H1 (cell line): ENCODE results near the gene ZAP70. TPM values are rescaled to one million over a fixed set of nuclear protein-coding genes. Genes with fewer than 3 reads are reported as not detected.

Experiments
- CTCF ChIA-PET: fragments of 300-600 bp; sonication (Branson Sonifier 250); formaldehyde crosslinking; loops from one replicate; lab custom pipeline; 2021; ENCODE audit not compliant: partially characterized antibody; lab: Charles Lee
- POLR2A ChIA-PET: fragments of 300-600 bp; sonication (Branson Sonifier 250); formaldehyde crosslinking; loops from one replicate; lab custom pipeline; 2021; ENCODE audit warnings: inconsistent platforms; ENCODE audit not compliant: partially characterized antibody; lab: Charles Lee
- DNase-seq, 2 experiments: peaks; one replicate each; pipeline versions ENCODE4 v3.0.0 to v3.0.0-alpha.2; 2010 to 2022; ENCODE audit warnings: low spot score in 2 of 2, low read depth in 1 of 2, mixed read lengths in 1 of 2
- FAIRE-seq: peaks from 2 replicates; lab custom pipeline; 2011; peaks lifted over from hg19 to GRCh38; lab: Jason Lieb, UNC
- H2AFZ ChIP-seq: 2 replicates; pipeline ENCODE4 v1.8.1; 2012; ENCODE audit warnings: low read length, inconsistent platforms
- H2AK5ac ChIP-seq: 2 replicates; pipeline ENCODE4 v1.6.1; 2013; ENCODE audit warnings: low read depth, low read length
- H2BK120ac ChIP-seq: replicated peaks from 2 replicates; pipeline ENCODE3; 2013; ENCODE audit warnings: low read depth, low read length, inconsistent platforms
- H2BK12ac ChIP-seq: 2 replicates; pipeline ENCODE4 v1.6.1; 2013; ENCODE audit warnings: low read depth, low read length
- H2BK15ac ChIP-seq: 2 replicates; pipeline ENCODE4 v1.6.1; 2013; ENCODE audit warnings: low read length
- H2BK20ac ChIP-seq: 2 replicates; pipeline ENCODE4 v1.6.1; 2013; ENCODE audit warnings: low read length
- H2BK5ac ChIP-seq: 2 replicates; pipeline ENCODE4 v1.6.1; 2013; ENCODE audit warnings: low read depth, low read length
- H3K14ac ChIP-seq: 2 replicates; pipeline ENCODE4 v1.6.1; 2013; ENCODE audit warnings: inconsistent platforms; ENCODE audit not compliant: insufficient read length
- H3K18ac ChIP-seq: 2 replicates; pipeline ENCODE4 v1.6.1; 2013; ENCODE audit warnings: low read length; ENCODE audit errors: extremely low read depth
- H3K23ac ChIP-seq: 2 replicates; pipeline ENCODE4 v1.6.1; 2013; ENCODE audit warnings: inconsistent platforms; ENCODE audit not compliant: insufficient read length
- H3K23me2 ChIP-seq: 2 replicates; pipeline ENCODE4 v1.6.1; 2013; ENCODE audit warnings: low read depth, low read length
- H3K27ac ChIP-seq: 2 replicates; pipeline ENCODE4 v1.6.1; 2011; ENCODE audit warnings: low read depth, low read length, inconsistent platforms
- H3K27me3 ChIP-seq, 4 experiments: replicated peaks in 1 of 4; 1 replicate in 1 of 4; 2 replicates in 3 of 4; pipeline versions ENCODE4 v1.6.1 to v1.8.1; 2011 to 2013; ENCODE audit warnings: low read length in 3 of 4, mild to moderate bottlenecking in 3 of 4, inconsistent platforms in 2 of 4, mixed read lengths in 2 of 4, moderate library complexity in 1 of 4; ENCODE audit not compliant: control insufficient read depth in 3 of 4, insufficient read depth in 3 of 4; ENCODE audit errors: extremely low read depth in 1 of 4
- H3K36me3 ChIP-seq, 4 experiments: 2 replicates each; pipeline versions ENCODE4 v1.6.1 to v1.8.1; 2011 to 2013; ENCODE audit warnings: mild to moderate bottlenecking in 4 of 4, low read length in 3 of 4, moderate library complexity in 2 of 4, control low read depth in 1 of 4, inconsistent platforms in 1 of 4; ENCODE audit not compliant: insufficient read depth in 4 of 4, control insufficient read depth in 2 of 4
- H3K4ac ChIP-seq: replicated peaks from 2 replicates; pipeline ENCODE3; 2013; ENCODE audit warnings: low read length, low read depth, mixed read lengths, inconsistent platforms; ENCODE audit not compliant: insufficient read length
- H3K4me1 ChIP-seq, 4 experiments: replicated peaks in 1 of 4; 1 replicate in 1 of 4; 2 replicates in 3 of 4; pipeline versions ENCODE4 v1.6.1 to v1.8.1; 2011 to 2013; ENCODE audit warnings: low read length in 3 of 4, inconsistent platforms in 2 of 4, mixed read lengths in 1 of 4; ENCODE audit not compliant: insufficient read depth in 4 of 4, control insufficient read depth in 3 of 4
- H3K4me2 ChIP-seq, 2 experiments: 2 replicates each; pipeline versions ENCODE4 v1.6.1 to v1.8.1; 2011 to 2013; ENCODE audit warnings: low read depth in 2 of 2, low read length in 2 of 2, control low read depth in 1 of 2, inconsistent platforms in 1 of 2, mild to moderate bottlenecking in 1 of 2; ENCODE audit not compliant: insufficient read depth in 1 of 2
- H3K4me3 ChIP-seq, 4 experiments: fragments of 200-600, 300-600 bp in 1 of 4; sonication (generic), shearing (Covaris generic), sonication (Bioruptor Twin) in 1 of 4; 2 replicates each; pipeline versions ENCODE4 v1.5.1 to v1.8.1; 2011 to 2016; ENCODE audit warnings: low read length in 4 of 4, low read depth in 3 of 4, control low read depth in 2 of 4, inconsistent platforms in 2 of 4, mild to moderate bottlenecking in 2 of 4, mixed read lengths in 1 of 4, moderate library complexity in 1 of 4; ENCODE audit not compliant: insufficient read depth in 2 of 4; ENCODE audit errors: extremely low read depth in 1 of 4
- H3K56ac ChIP-seq: replicated peaks from 2 replicates; pipeline ENCODE3; 2013; ENCODE audit warnings: low read depth, mild to moderate bottlenecking, mixed read lengths, low read length, inconsistent platforms; ENCODE audit not compliant: insufficient read length
- H3K79me1 ChIP-seq: 2 replicates; pipeline ENCODE4 v1.6.1; 2013; ENCODE audit warnings: low read depth, low read length, control low read depth
- H3K79me2 ChIP-seq, 2 experiments: 2 replicates each; pipeline versions ENCODE4 v1.6.1 to v1.8.1; 2012 to 2013; ENCODE audit warnings: low read length in 2 of 2, mild to moderate bottlenecking in 2 of 2, inconsistent platforms in 1 of 2; ENCODE audit not compliant: insufficient read depth in 2 of 2, control insufficient read depth in 1 of 2
- H3K9ac ChIP-seq, 4 experiments: replicated peaks in 1 of 4; 1 replicate in 1 of 4; 2 replicates in 3 of 4; pipeline versions ENCODE4 v1.6.1 to v1.8.1; 2011 to 2013; ENCODE audit warnings: low read depth in 3 of 4, low read length in 3 of 4, control low read depth in 2 of 4, mild to moderate bottlenecking in 2 of 4, moderate library complexity in 2 of 4, inconsistent platforms in 1 of 4; ENCODE audit errors: extremely low read depth in 1 of 4
- H3K9me3 ChIP-seq, 2 experiments: 2 replicates each; pipeline versions ENCODE4 v1.6.1 to v1.8.1; 2012 to 2013; ENCODE audit warnings: mild to moderate bottlenecking in 2 of 2, moderate library complexity in 2 of 2, control low read depth in 1 of 2, inconsistent platforms in 1 of 2, low read depth in 1 of 2, low read length in 1 of 2, mixed read lengths in 1 of 2; ENCODE audit not compliant: insufficient read depth in 2 of 2
- H4K20me1 ChIP-seq, 2 experiments: replicated peaks in 1 of 2; 2 replicates each; pipeline versions ENCODE3 to v1.8.1; 2011 to 2013; ENCODE audit warnings: inconsistent platforms in 2 of 2, low read length in 2 of 2, mild to moderate bottlenecking in 1 of 2; ENCODE audit not compliant: insufficient read depth in 2 of 2, control insufficient read depth in 1 of 2
- H4K5ac ChIP-seq: 2 replicates; pipeline ENCODE4 v1.6.1; 2013; ENCODE audit warnings: low read length, low read depth, mixed read lengths, inconsistent platforms; ENCODE audit not compliant: insufficient read length
- H4K8ac ChIP-seq: 2 replicates; pipeline ENCODE4 v1.8.0; 2013; ENCODE audit warnings: mild to moderate bottlenecking, moderate library complexity, low read length, inconsistent platforms; ENCODE audit not compliant: insufficient read depth; ENCODE audit errors: extremely low read depth
- H4K91ac ChIP-seq: replicated peaks from 2 replicates; pipeline ENCODE3; 2013; ENCODE audit warnings: low read length, mixed read lengths, inconsistent platforms; ENCODE audit not compliant: insufficient read length
- BACH1 ChIP-seq: IDR thresholded peaks from 2 replicates; pipeline ENCODE4 v1.6.1; 2012; ENCODE audit warnings: low read length, improper control_type of control experiment
- CHD1 ChIP-seq: IDR thresholded peaks from 2 replicates; pipeline ENCODE4 v1.6.1; 2012; ENCODE audit warnings: low read depth, low read length, improper control_type of control experiment
- JUND ChIP-seq: IDR thresholded peaks from 2 replicates; pipeline ENCODE4 v1.6.1; 2011; ENCODE audit warnings: mild to moderate bottlenecking, improper control_type of control experiment, low read length
- POLR2AphosphoS5 ChIP-seq: IDR thresholded peaks from 2 replicates; pipeline ENCODE4 v1.6.1; 2011; ENCODE audit warnings: low read depth, low read length
- POU5F1 ChIP-seq: IDR thresholded peaks from 2 replicates; pipeline ENCODE4 v1.6.1; 2011; ENCODE audit warnings: low read depth, mild to moderate bottlenecking, low read length, moderate library complexity
- RBBP5 ChIP-seq: IDR thresholded peaks from 2 replicates; pipeline ENCODE4 v1.7.1; 2012; ENCODE audit warnings: low read depth, mild to moderate bottlenecking, inconsistent platforms, low read length, moderate library complexity, borderline replicate concordance
- SIRT6 ChIP-seq: IDR thresholded peaks from one replicate; pipeline ENCODE4 v1.7.1; 2012; ENCODE audit warnings: low read length, inconsistent platforms
- SP1 ChIP-seq: IDR thresholded peaks from 2 replicates; pipeline ENCODE4 v1.6.1; 2011; ENCODE audit warnings: low read depth, low read length
- SP4 ChIP-seq: IDR thresholded peaks from 2 replicates; pipeline ENCODE4 v1.6.1; 2012; ENCODE audit warnings: low read length, inconsistent platforms
- WGBS, 2 experiments: shearing (Covaris generic) in 1 of 2; methylation state at CpG; one replicate each; pipeline versions ENCODE4 v1.1.6 to v1.1.7; 2013 to 2015; ENCODE audit warnings: low lambda C conversion rate in 2 of 2, mixed read lengths in 2 of 2, inconsistent platforms in 1 of 2, low coverage in 1 of 2, missing lambda C conversion rate in 1 of 2; ENCODE audit not compliant: insufficient replicate concordance in 2 of 2, insufficient coverage in 1 of 2, insufficient read length in 1 of 2; ENCODE audit errors: extremely low coverage in 1 of 2, missing lambda C conversion rate in 1 of 2; 5-methylcytosine and 5-hydroxymethylcytosine counted together
- polyA plus RNA-seq, 7 experiments: library from polyadenylated mRNA; depleted of rRNA in 3 of 7; stranded (reverse) in 5 of 7; unstranded in 2 of 7; fragments of >200 nt in 5 of 7; fragments of 200-250 nt in 2 of 7; gene quantifications; 1 replicate in 5 of 7; 2 replicates in 1 of 7; 4 replicates in 1 of 7; pipeline versions ENCODE4 v1.2.1 to v1.2.3, GENCODE V29; 2011 to 2013; ENCODE audit warnings: missing spikeins in 2 of 7, mixed read lengths in 2 of 7
- total RNA-seq: library from RNA; stranded (reverse); fragmentation: NEBNext Ultra II Directional; extraction: Animal tissue kit (Norgen Biotek cat#: 25700); gene quantifications from 2 replicates; pipeline ENCODE4 v1.2.1, GENCODE V29; 2021
- TF ChIP-seq, protein P1 (sequence below): IDR thresholded peaks from 2 replicates; pipeline ENCODE4 v1.6.1; 2012; ENCODE audit warnings: low read length, inconsistent platforms
- TF ChIP-seq, protein P2 (sequence below), 3 experiments: IDR thresholded peaks; 1 replicate in 2 of 3; 2 replicates in 1 of 3; pipeline versions ENCODE4 v1.5.1 to v1.6.1; 2011; ENCODE audit warnings: low read length in 3 of 3, mild to moderate bottlenecking in 3 of 3, inconsistent platforms in 2 of 3, low read depth in 1 of 3, moderate library complexity in 1 of 3; ENCODE audit not compliant: insufficient read depth in 1 of 3; ENCODE audit errors: control extremely low read depth in 1 of 3

Gene ZAP70
- total and polyA plus RNA-seq, 2 of the 8 experiments (the other 6 are each of a cell fraction or from before 2014, with no cell fraction given): 0.15 TPM; not detected in 1

DNA sequence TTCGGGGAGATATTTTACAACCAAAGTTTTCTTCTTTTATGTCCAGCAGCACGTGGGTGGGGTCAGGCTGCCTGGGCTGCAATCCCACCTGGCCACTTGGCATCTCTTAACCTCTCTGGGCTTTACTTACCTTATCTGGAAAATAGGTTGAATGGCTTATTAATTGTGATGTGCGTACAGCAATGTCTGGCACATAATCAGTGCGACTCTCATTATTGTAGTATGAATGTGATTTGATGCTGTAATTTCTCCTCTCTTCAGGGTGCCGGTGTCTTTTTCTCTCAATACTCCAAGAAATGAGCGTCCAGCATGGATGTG is 2.0 kb upstream of the ZAP70 start:
- no peak overlapping the region for H2AK5ac ChIP-seq
- ChIA-PET POLR2A (no interaction called here), CTCF (interaction anchor here (1.1 to 13.6 kb wide), 6 partner anchors 12 to 417 kb away, joined by 3 to 202 read pairs (median 14); no protein-coding TSS in a partner anchor)
- no peak overlapping the region for H2BK5ac ChIP-seq
- no peak overlapping the region for H4K8ac ChIP-seq
- H2BK20ac ChIP-seq: no peak overlapping the region
- H2BK12ac ChIP-seq: no peak overlapping the region
- WGBS, 2 experiments: 92% methylated on average over 6 of the region's 6 CpGs; no CpG with 5 or more reads in 1 of the 2 experiments
- H3K4me3 ChIP-seq: no peak overlapping the region
- no peak overlapping the region for H3K4me2 ChIP-seq
- no peaks in the 10 kb centered on the region; the same call in 1 of the 2 replicates for H3K23me2 ChIP-seq
- no peak overlapping the region for H3K9ac ChIP-seq
- no peaks in the 10 kb centered on the region for H3K27me3 ChIP-seq
- FAIRE-seq (no peak), DNase-seq (no peak)
- H3K36me3 ChIP-seq: no peaks in the 10 kb centered on the region
- H3K18ac ChIP-seq: no peak overlapping the region
- no peaks in the 10 kb centered on the region for H4K20me1 ChIP-seq
- H3K56ac ChIP-seq: no peak overlapping the region
- H4K5ac ChIP-seq: no peak overlapping the region
- H2AFZ ChIP-seq: no peak overlapping the region
- H3K23ac ChIP-seq: no peak overlapping the region
- no peaks in the 10 kb centered on the region for H3K79me1 ChIP-seq
- no peaks in the 10 kb centered on the region for H3K79me2 ChIP-seq
- no peak overlapping the region for H3K4ac ChIP-seq
- H2BK120ac ChIP-seq: no peak overlapping the region
- H4K91ac ChIP-seq: no peak overlapping the region
- no peak overlapping the region for H2BK15ac ChIP-seq
- H3K9me3 ChIP-seq: no peaks in the 10 kb centered on the region
- H3K4me1 ChIP-seq: peaks cover 0 to 3% (median 1%) of the 10 kb centered on the region in 4 experiments; a peak in 3 of 7 replicates
- no peak overlapping the region for H3K27ac ChIP-seq
- H3K14ac ChIP-seq: no peak overlapping the region
- TF ChIP-seq JUND (no peak), POU5F1 (no peak), SIRT6 (no peak), BACH1 (no peak), CHD1 (no peak), SP1 (no peak), RBBP5 (no peak), POLR2AphosphoS5 (no peak), SP4 (no peak)
- TF ChIP-seq, protein P1, sequence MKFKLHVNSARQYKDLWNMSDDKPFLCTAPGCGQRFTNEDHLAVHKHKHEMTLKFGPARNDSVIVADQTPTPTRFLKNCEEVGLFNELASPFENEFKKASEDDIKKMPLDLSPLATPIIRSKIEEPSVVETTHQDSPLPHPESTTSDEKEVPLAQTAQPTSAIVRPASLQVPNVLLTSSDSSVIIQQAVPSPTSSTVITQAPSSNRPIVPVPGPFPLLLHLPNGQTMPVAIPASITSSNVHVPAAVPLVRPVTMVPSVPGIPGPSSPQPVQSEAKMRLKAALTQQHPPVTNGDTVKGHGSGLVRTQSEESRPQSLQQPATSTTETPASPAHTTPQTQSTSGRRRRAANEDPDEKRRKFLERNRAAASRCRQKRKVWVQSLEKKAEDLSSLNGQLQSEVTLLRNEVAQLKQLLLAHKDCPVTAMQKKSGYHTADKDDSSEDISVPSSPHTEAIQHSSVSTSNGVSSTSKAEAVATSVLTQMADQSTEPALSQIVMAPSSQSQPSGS: no peak
- TF ChIP-seq, protein P2, sequence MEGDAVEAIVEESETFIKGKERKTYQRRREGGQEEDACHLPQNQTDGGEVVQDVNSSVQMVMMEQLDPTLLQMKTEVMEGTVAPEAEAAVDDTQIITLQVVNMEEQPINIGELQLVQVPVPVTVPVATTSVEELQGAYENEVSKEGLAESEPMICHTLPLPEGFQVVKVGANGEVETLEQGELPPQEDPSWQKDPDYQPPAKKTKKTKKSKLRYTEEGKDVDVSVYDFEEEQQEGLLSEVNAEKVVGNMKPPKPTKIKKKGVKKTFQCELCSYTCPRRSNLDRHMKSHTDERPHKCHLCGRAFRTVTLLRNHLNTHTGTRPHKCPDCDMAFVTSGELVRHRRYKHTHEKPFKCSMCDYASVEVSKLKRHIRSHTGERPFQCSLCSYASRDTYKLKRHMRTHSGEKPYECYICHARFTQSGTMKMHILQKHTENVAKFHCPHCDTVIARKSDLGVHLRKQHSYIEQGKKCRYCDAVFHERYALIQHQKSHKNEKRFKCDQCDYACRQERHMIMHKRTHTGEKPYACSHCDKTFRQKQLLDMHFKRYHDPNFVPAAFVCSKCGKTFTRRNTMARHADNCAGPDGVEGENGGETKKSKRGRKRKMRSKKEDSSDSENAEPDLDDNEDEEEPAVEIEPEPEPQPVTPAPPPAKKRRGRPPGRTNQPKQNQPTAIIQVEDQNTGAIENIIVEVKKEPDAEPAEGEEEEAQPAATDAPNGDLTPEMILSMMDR (IDR thresholded peaks at IDR 0.05; ENCODE audit: control extremely low read depth in 1 of 3, insufficient read depth in 1 of 3, low read depth in 1 of 3, low read length in 3 of 3): no peak
